ENCODE data around the gene FGF12.

The FGF12 gene

DNA sequence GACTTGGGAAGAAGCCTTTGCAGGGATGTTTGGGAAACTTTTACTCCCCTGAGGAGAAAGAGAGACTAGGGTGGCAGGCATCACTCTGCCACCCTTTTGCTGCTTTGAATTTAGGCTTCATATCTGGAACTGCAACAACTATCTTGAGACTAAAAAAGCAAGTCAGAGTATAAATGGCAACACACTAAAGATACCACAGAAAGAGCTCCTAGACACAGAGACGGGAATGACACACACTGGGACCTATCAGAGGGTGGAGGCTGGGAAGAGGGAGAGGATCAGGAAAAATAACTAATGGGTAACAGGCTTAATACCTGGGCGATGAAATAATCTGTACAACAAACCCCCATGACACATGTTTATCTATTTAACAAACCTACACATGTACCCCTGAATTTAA is 237.8 kb downstream of the FGF12 start:
- no peaks in the 10 kb centered on the region for H3K36me3 Mint-ChIP-seq (ENCODE audit: low read depth)
- no peak overlapping the region for H3K4me3 Mint-ChIP-seq
- H3K9me3 Mint-ChIP-seq = no peaks in the 10 kb centered on the region
- TF ChIP-seq, protein P1, sequence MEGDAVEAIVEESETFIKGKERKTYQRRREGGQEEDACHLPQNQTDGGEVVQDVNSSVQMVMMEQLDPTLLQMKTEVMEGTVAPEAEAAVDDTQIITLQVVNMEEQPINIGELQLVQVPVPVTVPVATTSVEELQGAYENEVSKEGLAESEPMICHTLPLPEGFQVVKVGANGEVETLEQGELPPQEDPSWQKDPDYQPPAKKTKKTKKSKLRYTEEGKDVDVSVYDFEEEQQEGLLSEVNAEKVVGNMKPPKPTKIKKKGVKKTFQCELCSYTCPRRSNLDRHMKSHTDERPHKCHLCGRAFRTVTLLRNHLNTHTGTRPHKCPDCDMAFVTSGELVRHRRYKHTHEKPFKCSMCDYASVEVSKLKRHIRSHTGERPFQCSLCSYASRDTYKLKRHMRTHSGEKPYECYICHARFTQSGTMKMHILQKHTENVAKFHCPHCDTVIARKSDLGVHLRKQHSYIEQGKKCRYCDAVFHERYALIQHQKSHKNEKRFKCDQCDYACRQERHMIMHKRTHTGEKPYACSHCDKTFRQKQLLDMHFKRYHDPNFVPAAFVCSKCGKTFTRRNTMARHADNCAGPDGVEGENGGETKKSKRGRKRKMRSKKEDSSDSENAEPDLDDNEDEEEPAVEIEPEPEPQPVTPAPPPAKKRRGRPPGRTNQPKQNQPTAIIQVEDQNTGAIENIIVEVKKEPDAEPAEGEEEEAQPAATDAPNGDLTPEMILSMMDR (IDR thresholded peaks at IDR 0.05; ENCODE audit: unreplicated experiment in 3 of 3) = no peak
- no peaks in the 10 kb centered on the region for H3K4me1 Mint-ChIP-seq
- H3K27me3 Mint-ChIP-seq (ENCODE audit: low read depth) = no peaks in the 10 kb centered on the region
- no peak overlapping the region for H3K27ac Mint-ChIP-seq

DNA sequence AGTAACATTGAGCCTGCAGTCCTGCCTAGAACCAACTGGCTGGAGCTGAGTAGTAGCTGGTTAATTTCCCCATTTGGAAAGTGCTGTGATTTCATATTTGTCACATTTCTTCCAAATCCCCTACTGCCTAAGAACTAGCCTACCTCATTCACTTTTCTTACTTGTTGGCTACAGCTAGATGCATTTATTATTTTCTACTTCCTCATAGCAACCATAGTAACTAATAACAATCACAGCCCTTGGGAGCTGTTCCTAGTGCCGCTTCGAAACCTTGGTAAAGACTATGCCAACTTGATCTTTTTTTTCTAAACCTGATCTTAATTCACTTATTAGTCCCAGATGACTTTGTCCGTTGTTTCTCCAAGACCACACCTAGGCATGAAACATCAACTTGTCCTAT is 240.3 kb downstream of the FGF12 start:
- H3K27ac Mint-ChIP-seq = no peak overlapping the region
- H3K4me1 Mint-ChIP-seq = no peaks in the 10 kb centered on the region
- no peaks in the 10 kb centered on the region for H3K36me3 Mint-ChIP-seq (ENCODE audit: low read depth)
- H3K4me3 Mint-ChIP-seq = no peak overlapping the region
- TF ChIP-seq, protein P1 (IDR thresholded peaks at IDR 0.05; ENCODE audit: unreplicated experiment in 3 of 3) = no peak
- no peaks in the 10 kb centered on the region for H3K27me3 Mint-ChIP-seq (ENCODE audit: low read depth)
- no peaks in the 10 kb centered on the region for H3K9me3 Mint-ChIP-seq

DNA sequence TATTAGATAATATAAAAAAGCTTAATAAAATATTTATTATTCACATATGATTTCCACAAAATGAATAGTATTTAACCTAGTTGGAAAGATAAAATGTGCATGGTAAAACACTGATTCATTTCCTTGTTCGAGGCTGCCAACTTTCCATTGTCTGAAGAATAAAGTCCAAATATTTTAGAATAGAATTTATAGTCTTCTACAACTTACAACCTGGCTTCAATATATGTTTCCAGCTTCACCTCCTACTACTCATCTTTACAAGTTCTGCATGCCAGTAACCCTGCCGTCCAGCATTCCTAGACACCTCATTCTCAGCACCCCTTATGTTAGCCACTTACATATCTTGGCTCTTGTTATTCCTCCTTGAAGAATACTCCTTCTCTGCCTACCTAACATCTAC is 244.5 kb downstream of the FGF12 start:
- no peaks in the 10 kb centered on the region for H3K27me3 Mint-ChIP-seq (ENCODE audit: low read depth)
- no peaks in the 10 kb centered on the region for H3K36me3 Mint-ChIP-seq (ENCODE audit: low read depth)
- H3K9me3 Mint-ChIP-seq = no peaks in the 10 kb centered on the region
- TF ChIP-seq, protein P1 (IDR thresholded peaks at IDR 0.05; ENCODE audit: unreplicated experiment in 3 of 3) = no peak
- H3K4me3 Mint-ChIP-seq = no peak overlapping the region
- no peak overlapping the region for H3K27ac Mint-ChIP-seq
- H3K4me1 Mint-ChIP-seq = no peaks in the 10 kb centered on the region

DNA sequence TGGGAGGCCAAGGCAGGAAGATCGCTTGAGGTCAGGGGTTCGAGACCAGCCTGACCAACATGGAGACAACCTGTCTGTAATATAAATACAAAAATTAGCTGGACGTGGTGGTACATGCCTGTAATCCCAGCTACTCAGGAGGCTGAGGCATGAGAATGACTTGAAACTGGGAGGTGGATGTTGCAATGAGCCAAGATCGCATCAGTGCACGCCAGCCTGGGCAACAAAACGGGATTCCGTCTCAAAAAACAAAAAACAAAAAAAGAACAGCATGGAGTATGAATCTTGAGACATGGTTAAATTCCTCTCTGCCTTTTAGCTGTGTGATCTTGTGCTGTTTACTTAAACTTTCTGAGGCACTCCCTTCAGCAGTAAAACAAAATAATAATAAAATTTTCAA is 244.9 kb downstream of the FGF12 start:
- H3K9me3 Mint-ChIP-seq = no peaks in the 10 kb centered on the region
- no peak overlapping the region for H3K27ac Mint-ChIP-seq
- no peak overlapping the region for H3K4me3 Mint-ChIP-seq
- no peaks in the 10 kb centered on the region for H3K27me3 Mint-ChIP-seq (ENCODE audit: low read depth)
- no peaks in the 10 kb centered on the region for H3K36me3 Mint-ChIP-seq (ENCODE audit: low read depth)
- H3K4me1 Mint-ChIP-seq = no peaks in the 10 kb centered on the region
- TF ChIP-seq, protein P1 (IDR thresholded peaks at IDR 0.05; ENCODE audit: unreplicated experiment in 3 of 3) = no peak

DNA sequence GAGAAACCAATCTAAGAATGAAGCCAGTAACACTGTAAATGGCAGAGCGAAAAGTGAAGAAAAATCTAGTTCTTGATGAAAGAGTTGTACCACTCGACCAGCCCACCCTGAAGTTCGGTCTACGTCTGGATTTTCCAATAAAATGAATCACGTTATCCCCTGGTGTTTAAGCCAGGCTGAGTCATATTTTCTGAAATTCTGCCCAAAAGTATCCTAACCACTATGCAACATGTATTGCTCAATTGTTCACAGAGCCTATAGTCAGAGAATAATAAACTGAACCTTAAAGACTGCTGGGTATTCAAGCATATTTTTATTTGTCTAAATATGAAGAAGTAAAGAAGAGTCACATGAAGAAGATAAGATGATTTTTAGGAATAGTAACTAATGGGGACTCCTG is 245.7 kb downstream of the FGF12 start:
- no peaks in the 10 kb centered on the region for H3K9me3 Mint-ChIP-seq
- no peaks in the 10 kb centered on the region for H3K36me3 Mint-ChIP-seq (ENCODE audit: low read depth)
- H3K27me3 Mint-ChIP-seq (ENCODE audit: low read depth) = no peaks in the 10 kb centered on the region
- TF ChIP-seq, protein P1 (IDR thresholded peaks at IDR 0.05; ENCODE audit: unreplicated experiment in 3 of 3) = no peak
- H3K4me3 Mint-ChIP-seq = no peak overlapping the region
- H3K27ac Mint-ChIP-seq = no peak overlapping the region
- H3K4me1 Mint-ChIP-seq = no peaks in the 10 kb centered on the region

DNA sequence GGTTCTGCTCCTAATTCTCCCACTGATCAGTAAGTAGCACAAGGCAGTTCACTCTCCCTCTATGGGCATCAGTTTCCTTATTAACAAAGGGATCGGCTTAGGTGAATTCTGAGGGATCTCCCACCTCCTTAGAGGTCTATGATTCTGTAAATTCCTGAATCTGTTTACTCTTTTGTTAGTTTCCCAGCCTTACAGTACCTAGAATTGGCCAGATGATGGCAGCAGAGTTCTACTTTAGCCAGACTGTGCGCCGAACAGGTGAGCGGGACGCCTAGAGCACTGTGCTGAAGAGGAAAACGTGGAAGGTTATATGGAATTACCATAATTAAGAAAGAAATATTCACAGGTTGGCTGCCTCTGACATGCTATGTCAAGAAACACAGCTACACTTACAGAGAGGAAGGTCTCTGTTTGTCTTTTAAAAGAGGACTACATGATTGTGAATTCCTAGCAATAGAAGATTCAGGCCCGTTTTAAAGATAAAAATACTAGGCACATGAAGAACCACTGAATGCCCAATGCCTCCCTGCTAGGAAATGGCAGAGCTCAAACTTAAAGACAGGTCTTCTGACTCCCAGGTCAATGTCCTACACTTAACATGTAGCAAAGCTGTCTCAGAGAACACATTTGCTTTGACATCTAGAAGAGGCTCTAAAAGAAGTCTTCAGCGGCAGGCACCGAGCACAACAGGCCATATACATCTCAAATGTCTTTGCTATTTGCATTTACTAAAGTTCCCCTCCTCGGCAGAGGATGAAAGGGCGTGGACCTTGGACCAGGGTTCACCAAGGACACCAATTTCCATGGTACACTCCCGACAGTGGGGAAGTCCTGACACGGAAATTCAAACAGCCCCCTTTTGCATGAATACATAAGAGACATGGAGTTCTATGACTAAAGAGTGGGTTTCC is 259.9 kb downstream of the FGF12 start:
- H3K36me3 Mint-ChIP-seq (ENCODE audit: low read depth) = no peaks in the 10 kb centered on the region
- no peaks in the 10 kb centered on the region for H3K4me1 Mint-ChIP-seq
- no peak overlapping the region for H3K27ac Mint-ChIP-seq
- TF ChIP-seq, protein P1 (IDR thresholded peaks at IDR 0.05; ENCODE audit: unreplicated experiment in 3 of 3) = peak; percentile 81 to 89 (median 86)
- no peaks in the 10 kb centered on the region for H3K9me3 Mint-ChIP-seq
- no peak overlapping the region for H3K4me3 Mint-ChIP-seq
- peaks cover 40% of the 10 kb centered on the region for H3K27me3 Mint-ChIP-seq (ENCODE audit: low read depth)
